HG03469 (cell line): ENCODE data around the gene ZSCAN5A.
"Not testable (repeated sequence)": the region's sequence is repeated elsewhere in the genome, so short reads cannot be mapped to it uniquely, and the experiment has no call there.

ENCODE experiments used
- ATAC-seq: cut with Tn5 transposase; IDR thresholded peaks from one replicate; pipeline ENCODE4 v1.9.1; 2021; ENCODE audit warnings: mild to moderate bottlenecking, moderate library complexity, moderate number of reproducible peaks; ENCODE audit not compliant: unreplicated experiment

Gene ZSCAN5A

DNA sequence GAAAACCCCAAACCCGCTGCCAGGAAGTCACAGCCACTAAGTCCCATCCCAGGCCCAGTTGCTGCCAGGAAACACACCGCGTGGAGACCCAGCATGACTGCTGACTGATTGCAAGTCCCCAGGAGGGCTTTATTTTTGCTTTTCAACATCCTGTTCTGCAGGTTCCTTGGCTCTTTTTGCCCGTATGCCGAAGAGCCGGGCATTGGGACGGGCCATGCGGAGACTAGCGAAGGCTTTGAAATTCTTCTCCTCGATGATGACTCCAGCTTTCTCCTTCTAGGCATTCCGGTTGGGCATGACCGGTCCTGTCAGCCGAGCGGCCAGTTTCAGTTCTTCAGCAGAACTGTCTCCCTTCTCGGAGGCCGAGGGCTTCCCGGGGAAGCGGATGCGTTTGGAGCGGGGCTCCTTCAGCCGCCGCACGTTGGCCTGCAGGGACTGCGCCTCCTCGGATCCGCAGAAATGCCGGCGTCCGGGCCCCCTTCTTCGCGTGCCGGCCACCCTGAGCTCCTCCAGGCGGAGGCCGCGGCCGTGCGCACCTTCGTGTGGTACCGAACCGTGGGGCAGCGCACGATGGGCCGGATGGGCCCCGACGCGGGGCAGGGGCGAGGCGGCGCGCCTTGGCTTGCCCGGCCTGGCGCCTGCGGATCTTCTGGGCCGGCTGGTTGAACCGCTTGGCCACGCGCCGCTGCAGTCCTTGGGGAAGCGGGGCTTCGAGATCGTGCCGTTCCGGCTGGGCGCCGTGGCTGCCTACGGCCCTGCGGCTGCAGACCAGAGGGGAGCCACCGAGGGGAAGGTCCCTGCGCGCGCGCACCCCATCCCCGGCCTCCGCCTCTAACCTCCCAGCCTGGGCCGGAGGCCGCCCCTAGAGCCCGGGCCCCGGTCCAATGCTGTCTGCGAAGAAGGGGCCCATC, 97.3 kb downstream of the ZSCAN5A start:
- no peak for ATAC-seq

DNA sequence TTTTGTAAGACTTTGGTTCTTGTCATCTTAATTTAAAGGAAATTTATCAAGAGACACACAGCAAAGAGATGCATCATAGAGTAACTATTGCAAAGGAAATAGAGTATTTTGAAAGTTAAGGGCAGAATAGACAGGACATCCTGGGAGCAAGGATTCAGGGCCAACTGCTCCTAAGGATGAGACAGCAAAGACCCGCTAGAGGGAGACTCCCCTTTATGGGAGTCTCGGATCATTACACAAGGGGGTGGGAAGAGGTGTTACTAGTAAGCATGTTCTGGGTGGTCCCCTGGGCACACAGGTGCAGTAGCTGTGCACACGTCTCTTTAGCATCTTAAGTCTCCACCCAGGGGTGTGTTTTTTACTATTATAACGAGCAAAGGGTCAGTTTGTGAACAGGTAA, 102.9 kb downstream of the ZSCAN5A start:
- no peak for ATAC-seq

DNA sequence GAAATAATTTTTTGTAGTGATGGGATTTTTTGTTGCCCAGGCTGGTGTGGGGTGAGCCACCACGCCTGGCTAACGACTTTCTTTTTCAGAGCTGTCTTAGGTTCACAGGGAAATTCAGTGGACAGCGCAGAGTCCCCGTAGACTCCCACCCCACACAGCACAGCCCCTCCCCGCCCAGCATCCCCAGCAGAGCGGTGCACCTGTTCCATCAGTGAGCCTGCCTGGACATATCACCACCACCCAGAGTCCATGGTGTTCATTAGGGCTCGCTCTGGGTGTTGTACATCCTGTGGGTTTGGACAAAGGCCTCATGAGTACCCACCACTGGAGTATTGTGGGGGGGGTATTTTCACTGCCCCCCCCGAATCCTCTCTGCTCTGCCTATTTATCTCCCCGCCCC, 104.6 kb downstream of the ZSCAN5A start:
- not testable (repeated sequence) for ATAC-seq

DNA sequence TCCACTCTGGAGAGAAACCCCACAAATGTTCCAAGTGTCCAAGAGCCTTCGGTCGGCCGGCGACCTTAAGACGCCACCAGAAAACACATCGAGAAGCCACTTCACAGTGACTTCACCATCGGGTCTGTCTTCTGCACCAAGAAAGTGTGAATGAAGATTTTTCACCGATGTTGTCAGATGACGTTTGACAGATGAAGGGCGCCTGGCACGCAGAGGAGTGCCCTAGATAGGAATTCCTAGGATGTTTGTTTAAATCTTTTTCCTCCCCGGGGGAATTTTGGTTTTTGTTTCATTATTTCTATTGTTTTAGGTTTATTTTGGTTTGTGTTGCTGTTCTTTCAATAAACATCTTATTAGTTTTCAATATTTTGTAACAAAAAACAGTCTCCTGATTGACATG, 105.5 kb downstream of the ZSCAN5A start:
- ATAC-seq = no peak

DNA sequence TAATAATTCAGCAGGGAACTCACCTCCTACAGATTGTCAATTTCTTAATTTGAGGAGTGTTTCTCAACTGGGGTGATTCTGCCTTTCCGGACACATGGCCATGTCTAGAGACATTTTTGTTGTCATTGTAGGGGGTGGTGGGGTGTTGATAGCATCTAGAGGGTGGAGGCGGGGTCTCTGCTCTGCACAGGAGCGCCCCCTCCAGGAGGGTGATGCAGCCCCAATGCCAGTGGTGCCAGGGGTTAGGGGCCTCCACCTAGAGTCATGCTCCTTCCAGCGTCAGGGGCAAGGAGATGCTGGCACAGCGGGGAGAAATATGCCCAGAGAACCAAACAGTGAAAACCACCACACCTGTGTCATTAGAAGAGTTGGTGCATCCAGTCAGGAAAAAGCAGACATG, 107.1 kb downstream of the ZSCAN5A start:
- ATAC-seq = not testable (repeated sequence)

DNA sequence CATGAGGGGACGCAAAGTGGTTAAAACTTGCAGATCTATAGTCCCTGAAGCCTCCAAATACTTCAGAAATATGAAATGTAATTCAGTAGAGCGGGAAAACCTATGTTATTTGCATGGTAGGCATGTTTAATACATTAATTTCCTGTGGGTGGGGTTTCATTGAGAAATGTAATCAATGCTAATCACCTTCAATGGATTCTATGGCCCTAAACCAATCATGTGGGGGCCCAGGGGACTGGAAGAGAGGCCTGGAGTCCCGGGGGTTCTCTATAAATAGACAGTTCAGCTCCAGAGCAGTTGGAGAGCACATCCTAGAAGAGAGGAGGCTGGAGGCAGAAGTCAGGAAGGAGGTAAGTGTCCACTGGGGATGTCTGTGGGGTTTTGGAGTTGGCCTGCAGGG, 112.7 kb downstream of the ZSCAN5A start, which contains the start of gene ZSCAN5C:
Gene ZSCAN5C (plus strand): TSS at position 301 of the 400 bp plus-strand sequence. CDS start 3,641 bp downstream, outside the sequence.
- ATAC-seq = no peak

DNA sequence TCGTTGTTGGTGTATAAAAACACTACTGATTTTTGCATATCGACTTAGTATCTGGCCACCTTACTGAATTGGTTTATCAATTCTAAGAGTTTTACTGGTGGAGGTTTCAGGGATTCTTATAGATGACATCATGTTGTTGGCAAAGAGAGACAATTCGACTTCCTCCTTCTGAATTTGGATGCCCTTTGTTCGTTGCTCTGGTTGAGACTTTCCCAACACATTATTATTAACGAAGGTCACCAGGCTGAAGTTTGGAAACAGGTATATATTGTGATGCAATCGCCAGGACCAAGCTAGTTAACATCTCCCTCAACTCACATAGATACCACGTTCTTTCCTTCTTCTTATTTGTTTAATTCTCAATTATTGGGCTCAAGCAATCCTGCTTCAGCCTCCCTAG, 115.0 kb downstream of the ZSCAN5A start:
- no peak for ATAC-seq

DNA sequence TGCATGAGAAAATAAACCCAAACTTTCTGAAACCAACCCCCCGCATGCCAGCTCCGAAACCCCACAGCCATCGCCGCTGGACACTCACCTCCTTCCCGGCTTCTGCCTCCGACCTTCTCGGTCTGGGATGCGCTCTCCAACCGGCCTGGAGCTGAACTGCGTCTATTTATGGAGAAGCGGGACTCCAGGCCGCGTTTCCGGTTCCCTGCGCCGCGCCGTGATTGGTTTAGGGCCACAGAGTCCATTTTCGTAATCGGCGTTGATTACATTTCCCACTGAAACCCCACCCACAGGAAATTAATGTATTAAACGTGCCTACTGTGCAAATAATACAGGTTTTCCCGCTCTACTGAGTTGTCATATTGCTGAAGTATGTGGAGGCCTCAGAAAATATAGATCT, 117.0 kb downstream of the ZSCAN5A start, which contains the start of gene ZSCAN5B:
Gene ZSCAN5B (minus strand): TSS at position 138 of the 400 bp plus-strand sequence. CDS start 4,731 bp downstream, outside the sequence.
- ATAC-seq = not testable (repeated sequence)

DNA sequence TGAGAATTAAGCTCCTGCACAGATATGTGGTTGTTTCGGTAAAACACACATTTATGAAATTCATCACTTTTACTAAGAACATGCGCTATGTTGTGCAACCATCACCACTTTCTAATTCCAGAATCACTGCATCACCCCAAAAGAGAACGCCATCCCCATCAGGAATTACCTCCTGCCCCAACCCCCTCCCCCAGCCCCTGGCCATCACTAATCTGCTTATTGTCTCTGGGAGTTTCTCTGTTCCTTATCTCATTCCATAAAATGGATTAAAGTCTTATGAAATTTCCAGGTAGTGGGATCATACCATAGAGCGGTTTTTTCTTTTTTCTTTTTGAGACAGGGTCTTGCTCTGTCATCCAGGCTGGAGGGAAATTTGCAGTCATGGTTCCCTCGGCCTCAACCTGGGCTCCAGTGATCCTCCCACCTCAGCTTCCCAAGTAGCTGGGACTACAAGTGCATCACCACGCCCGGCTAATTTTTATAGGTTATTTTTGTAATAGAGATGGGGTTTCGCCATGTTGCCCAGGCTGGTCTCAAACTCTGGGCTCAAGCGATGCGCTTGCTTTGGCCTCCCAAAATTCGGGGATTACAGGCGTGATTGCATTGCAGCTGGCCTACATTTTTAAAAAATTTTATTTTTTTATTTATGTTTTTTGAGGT, 120.5 kb downstream of the ZSCAN5A start:
- ATAC-seq = no peak

DNA sequence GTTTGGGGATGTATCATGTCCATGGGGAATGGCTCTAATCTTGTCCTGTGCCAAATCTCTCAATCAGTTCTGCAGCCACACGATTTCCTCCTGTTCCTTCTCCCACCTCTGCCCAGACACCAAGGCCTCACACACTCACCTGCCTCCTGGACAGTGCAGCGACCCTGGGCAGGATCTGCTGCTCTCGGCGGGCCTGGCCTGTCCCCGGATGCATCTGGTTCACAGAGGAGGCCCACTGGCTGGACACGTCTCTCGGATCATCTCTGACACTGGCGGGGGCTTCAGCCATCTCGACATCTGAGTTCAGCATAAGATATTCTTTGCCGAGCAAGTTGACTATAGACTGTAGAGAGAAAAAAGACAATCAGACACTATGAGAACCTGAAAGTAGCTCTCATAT, 122.9 kb downstream of the ZSCAN5A start:
- ATAC-seq = no peak

DNA sequence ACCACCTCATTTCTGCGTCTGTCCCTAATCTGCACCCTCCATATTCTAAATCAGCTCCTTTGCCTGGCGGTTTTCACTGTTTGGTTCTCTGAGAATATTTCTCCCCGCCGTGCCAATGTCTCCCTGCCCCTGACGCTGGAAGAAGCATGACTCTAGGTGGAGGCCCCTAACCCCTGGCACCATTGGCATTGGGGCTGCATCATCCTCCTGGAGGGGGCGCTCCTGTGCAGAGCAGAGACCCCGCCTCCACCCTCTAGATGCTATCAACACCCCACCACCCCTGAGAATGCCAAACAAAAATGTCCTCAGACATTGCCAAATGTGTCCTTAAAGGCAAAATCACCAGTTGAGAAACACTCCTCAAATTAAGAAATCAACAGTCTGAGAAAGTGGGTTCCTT, 123.5 kb downstream of the ZSCAN5A start:
- ATAC-seq = no peak

DNA sequence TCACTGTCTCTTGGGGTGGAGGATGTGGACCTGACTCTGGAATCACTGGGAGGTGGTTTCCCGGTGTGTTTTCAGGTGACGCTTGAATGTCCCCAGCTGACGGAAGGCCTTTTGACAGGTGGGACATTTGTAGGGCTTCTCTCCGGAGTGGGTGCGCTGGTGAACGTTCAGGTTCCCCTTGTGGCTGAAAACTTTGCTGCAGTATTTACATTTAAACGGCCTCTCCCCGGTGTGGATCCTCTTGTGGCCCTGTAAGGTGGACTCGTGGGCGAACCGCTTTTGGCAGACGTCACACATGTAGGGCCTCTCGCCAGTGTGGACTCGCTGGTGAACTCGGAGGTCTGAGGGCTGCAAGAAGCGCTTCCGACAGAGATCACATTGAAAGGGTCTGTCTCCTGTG, 124.9 kb downstream of the ZSCAN5A start:
- ATAC-seq = no peak

DNA sequence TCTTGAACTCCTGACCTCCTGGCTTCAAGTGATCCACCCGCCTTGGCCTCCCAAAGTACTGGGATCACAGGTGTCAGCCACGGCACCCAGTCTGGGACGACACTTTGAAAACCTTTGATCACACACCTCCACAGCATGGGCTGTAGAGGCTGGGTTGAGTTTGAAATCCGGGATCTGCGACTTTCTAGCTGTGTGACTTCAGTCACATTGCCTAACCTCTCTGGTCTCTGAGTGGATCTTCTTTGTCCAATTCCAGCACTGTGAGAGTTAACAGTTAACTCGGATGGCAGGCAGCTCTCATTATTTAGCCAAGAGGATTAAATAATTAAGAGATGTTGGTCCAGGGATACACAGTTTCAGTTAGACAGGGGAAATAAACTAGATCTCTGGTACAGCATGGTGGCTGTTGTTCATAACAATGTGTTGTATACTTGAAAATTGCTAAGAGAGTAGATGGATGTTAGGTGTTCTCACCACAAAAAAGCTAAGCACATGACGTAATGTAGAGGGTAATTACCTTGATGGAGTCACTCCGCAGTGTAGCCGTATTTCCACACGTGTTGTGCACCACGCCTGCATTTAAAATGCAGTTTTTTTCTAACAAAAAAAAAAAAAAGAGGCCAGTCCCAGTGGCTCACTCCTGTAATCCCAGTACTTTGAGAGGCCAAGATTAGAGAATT, 136.9 kb downstream of the ZSCAN5A start:
- no peak for ATAC-seq

DNA sequence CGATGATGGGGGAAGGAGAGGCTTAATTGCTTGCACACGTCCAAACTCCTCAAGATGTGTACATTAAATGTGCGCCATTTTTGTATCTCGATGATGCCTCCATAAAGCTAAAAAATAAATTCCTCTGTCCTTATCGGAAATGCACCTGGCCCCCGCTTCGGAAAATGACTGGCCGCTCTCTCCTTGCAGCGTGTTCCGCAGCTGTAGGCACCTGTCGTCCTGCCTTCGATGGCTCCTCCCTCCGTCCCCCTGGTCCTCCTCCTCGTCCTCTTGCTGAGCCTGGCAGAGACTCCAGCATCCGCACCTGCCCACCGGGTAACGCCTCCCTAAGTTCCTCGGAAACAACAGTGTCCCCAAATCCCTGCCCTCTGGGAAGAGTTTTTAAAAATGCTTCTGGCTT, 137.8 kb downstream of the ZSCAN5A start:
- ATAC-seq = no peak

DNA sequence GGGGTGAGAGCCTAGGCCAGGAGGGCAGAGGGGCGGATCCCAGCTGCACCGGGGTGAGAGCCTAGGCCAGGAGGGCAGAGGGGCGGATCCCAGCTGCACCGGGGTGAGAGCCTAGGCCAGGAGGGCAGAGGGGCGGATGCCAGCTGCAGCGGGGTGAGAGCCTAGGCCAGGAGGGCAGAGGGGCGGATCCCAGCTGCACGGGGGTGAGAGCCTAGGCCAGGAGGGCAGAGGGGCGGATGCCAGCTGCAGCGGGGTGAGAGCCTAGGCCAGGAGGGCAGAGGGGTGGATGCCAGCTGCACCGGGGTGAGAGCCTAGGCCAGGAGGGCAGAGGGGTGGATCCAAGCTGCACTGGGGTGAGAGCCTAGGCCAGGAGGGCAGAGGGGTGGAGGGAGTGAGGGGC, 138.3 kb downstream of the ZSCAN5A start:
- ATAC-seq = not testable (repeated sequence)

DNA sequence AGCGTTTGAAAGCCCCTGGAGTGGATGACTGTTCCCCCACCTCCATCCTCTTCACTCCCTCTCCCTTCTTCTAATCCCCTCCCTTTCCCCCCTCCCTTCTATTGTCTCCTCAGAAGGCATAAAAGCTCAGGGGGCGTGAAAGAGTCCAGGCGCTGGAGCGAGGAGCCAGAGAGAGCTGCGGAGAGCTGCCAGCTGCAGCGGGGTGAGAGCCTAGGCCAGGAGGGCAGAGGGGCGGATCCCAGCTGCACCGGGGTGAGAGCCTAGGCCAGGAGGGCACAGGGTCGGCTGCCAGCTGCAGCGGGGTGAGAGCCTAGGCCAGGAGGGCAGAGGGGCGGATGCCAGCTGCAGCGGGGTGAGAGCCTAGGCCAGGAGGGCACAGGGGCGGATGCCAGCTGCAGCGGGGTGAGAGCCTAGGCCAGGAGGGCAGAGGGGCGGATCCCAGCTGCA, 138.8 kb downstream of the ZSCAN5A start, which contains the start of gene GALP:
Gene GALP (plus strand): TSS at position 148 of the 447 bp plus-strand sequence. CDS start 1,101 bp downstream, outside the sequence.
- ATAC-seq = not testable (repeated sequence)

DNA sequence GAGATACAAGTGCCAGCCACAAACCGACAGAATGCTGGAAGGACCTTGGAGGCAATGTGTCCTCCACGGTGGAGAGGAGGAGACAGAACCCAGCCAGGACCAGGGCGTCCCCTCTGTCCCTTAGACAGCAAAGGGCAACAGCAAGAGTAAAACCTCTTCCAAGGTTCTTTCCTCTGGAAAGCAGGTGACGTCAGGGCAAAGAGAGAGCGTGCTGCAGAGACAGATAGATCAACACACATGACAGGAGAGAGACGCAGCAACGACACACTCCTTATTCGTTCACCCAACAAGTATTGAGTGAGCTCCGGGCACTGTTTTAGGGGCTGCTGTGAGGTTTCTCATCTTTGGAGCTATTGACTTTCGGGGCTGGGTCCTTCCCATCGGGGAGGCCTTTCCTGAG, 140.1 kb downstream of the ZSCAN5A start:
- no peak for ATAC-seq

DNA sequence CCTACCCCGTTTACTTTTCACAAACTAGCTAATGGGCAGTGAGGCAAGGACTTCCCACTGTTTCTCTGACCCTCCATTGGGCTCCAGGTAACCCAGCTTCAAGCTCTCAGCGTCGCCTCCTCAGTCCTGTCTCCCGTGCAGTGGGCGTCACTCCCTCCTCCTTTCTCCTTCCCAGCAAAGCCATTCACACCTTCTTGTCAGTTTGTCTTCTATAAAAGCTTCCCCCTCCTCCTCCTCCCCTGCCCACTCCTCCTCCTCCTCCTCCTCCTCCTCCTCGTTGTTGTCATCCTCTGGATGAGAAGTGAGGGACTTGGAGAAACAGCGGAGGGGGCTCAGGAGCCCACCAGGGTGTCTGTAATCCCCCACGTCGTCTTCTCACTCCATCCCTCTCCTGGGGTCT, 140.6 kb downstream of the ZSCAN5A start:
- no peak for ATAC-seq
